HG03520 (cell line): ENCODE measurements around the gene LCN2.
"Not testable (repeated sequence)": the region's sequence is repeated elsewhere in the genome, so short reads cannot be mapped to it uniquely, and the experiment has no call there.

ENCODE experiments used
- ATAC-seq: cut with Tn5 transposase; IDR thresholded peaks from one replicate; pipeline ENCODE4 v1.9.1; 2021; ENCODE audit warnings: mild to moderate bottlenecking, moderate library complexity; ENCODE audit not compliant: unreplicated experiment

Gene LCN2

DNA sequence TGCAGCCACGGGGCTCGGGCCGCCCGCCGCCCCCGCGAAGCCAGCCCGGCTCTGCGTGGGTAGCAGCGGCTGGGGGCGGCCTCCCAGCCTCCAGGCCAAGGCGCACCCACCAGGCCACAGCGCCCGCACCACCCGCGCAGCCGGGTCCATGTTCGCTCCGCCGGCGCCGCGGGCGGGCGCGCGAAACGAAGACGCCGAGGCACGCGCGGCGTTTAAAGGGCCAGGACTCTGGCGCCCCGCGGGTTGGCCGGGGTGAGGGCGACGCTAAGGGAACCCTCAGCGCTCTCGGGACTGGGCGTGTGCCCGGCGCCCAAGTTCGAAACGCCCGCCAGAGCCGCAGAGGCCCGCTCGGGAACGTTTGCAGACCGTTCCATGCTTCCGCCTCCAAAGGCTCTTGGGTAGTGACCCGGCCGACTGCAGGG lies 21.7 kb upstream of the LCN2 start, which contains the start of gene PTGES2:
Gene PTGES2 (minus strand): TSS at position 162 of the 422 bp plus-strand sequence. CDS start 12 bp downstream, at position 150.
- peak; percentile 41 for ATAC-seq

DNA sequence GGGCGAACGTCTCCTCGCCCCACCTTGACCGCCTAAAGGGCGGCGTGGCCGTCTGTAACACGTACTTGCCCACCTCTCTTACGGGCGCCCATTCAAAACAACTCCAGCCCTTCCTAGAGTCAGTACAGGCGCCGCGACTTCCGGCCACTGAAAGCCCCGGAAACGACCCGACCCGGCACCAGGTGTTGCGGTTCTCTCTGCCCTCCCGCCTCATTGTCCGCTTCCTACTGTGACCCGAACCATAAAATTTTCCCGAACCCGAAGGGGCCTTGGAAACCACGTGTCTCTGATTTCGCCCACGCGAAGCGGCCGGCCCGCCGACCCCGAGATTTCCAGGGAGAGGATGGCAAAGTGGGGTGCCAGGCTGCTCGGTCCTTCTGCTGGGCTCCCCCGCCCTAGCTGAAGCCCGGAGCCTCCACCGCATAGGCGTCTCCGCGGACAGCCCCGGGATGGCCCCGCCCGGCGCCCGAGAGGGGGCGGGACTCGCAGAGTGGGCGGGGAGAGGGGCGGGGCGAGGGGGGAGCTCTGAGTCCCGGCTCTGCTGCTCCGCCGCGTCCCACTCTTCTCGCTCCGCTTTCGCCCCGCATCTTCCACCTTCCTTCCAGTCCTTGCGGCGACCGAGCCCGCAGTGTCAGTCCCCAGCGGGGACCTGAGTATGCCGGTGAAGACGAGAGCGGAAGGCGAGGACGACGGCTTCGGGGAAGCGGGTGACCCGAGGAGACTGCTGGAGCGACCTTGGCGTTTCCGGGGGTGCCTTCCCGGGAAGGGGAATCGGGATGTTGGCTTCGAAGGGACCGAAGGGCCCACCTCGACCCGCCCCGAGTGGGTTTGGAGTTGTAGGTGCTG lies 21.0 kb upstream of the LCN2 start:
- peak; percentile 57 for ATAC-seq

DNA sequence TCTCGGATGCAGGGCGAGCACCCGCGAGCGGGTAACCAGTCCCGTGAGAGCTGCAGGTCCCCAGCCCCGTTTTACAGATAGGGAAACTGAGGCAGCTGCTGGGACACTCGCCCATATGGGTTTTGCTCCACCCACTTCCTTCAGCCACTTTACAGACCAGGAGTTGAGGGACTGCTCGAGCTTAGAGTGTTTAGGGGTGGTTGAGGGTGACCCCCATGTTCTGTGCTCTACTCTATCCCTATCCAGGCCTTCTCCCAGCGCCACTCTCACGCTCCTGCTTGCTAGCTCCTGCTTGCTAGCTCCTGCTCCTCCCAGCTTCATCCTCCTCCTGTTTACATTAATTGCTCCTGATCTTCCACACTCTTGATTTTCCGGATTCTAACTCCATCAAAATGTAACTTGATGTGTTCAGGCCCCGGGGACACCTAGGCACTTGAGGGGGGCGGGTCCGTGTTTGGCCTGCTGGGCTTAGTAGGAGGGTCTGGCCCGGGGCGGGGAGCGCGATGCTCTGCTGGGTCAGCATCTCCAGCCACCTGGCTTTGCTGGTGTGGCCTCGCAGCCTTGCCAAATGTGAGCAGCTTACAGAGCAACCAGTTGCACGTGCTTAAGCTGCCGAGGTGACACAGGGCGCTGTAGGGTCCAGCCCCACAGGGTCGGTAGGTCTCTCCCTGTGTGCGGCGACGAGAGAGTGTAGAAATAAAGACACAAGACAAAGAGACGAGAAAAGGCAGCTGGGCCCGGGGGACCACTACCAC lies 20.2 kb upstream of the LCN2 start:
- no peak for ATAC-seq

DNA sequence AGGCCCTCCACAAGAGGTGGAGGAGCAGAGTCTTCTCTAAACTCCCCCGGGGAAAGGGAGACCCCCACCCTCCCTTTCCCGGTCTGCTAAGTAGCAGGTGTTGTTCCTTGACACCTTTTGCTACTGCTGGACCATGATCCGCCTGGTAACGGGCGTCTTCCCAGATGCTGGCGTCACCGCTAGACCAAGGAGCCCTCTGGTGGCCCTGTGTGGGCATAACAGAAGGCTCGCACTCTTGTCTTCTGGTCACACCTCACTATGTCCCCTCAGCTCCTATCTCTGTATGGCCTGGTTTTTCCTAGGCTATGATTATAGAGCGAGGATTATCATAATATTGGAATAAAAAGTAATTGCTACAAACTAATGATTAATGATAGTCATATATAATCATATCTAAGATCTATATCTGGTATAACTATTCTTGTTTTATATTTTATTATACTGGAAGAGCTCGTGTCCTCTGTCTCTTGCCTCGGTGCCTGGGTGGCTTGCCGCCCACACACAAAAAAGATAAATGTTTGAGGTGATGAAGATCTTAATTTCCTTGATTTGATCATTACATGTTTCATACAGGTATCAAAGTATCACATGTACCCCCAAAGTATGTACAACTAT lies 19.2 kb upstream of the LCN2 start:
- ATAC-seq, result not testable (repeated sequence)

DNA sequence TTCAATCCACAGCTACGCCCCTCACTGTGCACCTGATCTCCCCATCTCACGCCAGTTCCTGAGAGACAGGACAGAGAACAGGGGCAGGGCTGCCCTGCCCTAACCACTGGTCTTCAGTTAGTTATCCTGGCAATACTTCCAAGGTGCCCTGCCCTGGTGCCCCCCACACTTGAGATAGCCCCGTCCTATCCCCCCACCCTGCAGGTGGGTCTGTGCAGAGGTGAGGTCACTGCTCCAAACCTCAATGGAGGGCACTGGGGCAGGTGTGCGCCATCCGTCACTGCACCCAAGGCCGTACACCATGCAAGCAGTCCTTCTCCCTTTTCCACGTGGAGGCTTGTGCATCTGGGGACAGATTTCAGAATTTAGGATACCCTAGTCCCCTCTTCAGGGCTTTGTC lies 18.6 kb upstream of the LCN2 start:
- not testable (repeated sequence) for ATAC-seq

DNA sequence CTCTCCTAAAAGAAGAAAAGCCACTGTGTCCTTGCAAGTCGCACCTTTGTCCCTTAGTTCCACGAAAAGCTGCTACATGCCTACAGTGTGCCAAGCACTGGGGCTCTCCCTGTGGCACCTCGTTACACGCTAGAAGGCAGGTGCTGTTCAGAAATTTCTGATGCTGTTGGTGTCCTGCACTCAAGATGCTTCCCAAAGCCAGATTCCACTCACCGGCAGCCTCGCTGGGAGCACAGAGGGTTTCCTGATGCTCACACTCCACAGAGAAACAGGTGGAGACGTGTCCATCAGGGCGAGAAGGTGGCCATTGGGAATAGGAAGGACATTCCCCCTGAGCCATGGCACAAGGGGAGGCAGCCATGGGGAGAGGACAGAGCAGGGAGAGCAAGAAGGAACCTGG lies 17.9 kb upstream of the LCN2 start:
- not testable (repeated sequence) for ATAC-seq

DNA sequence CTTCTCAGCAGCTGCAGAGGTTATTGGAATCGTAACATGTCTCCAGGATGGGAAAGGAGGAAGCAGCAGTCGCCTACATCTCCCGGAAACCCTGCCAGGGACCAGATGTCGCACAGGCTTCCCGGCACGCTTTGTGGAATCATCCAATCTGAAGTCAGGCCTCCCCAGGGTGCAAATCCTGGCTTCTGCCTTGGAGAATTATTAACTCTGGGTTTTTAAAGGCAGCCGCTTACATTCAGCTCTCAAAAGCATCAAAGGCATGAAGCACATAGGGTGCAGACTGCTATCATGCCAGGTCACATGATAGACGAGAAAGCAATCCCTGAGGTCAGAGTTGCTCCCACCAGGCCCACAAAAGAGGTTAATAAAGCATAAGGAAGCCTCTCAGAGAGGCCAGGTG lies 17.1 kb upstream of the LCN2 start:
- not testable (repeated sequence) for ATAC-seq

DNA sequence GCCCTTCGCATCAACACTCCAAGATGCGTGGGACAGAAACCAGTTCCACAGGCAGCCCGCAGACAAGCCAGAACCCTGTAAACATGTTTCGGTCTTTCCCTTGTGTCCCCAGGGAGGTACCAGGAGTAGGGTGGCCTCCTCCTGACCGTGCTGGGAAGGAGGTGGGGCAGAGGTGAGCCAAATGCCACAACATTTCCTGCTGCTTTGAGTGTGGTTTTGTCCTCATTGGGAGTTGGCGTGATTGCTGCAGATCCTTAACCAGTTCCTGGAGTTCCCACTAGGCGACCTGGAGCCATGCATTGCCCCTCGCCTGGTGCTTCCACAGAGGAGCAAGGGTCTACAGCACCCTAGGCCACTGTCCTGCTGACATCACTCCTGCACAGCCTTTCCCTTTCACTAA lies 13.7 kb upstream of the LCN2 start:
- not testable (repeated sequence) for ATAC-seq

DNA sequence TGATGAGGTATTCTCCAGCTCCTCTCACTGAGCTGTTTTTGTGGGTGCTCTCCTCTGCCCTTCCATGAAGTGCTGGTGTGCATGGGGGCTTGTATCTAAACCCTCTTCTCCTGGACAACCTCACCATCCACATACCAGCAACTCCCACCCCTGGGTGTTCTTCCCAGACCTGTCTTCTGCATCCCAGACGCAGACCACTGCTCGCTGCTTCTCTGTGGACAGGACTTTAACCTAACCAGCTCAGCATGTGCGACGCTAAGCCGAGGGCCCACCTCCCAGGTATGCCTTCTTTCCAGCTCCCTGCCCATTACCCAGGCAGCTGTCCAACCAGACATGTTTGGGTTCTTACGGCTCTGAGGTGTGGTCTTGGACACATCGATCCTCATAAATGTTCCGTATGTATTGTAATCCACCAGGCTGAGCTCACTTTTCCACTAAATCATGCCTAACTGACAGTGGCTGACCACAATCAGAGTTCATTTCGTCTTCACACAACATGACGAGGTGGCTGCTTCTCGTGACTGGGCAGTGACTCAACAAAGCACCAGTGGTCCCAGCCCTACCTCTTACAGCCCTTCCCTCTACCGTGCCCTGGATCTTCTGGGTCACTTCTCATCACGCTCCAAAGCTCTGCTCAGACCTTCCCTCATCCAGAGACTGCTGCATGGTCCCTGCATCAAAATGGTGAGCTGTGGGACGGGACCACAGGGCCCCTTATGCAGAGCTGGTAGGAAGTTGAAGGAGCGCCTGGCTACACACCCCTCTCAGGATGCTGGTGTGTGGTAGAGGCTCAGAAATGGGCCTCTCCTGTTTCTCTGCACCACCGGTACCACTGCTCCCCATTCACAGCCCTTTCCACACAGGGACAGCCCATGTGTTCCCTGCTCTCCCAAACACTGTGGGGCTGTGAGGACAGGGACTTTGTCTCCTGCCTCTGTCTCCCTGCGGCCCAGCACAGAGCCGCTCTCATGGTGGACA lies 12.1 kb upstream of the LCN2 start:
- ATAC-seq, result no peak

DNA sequence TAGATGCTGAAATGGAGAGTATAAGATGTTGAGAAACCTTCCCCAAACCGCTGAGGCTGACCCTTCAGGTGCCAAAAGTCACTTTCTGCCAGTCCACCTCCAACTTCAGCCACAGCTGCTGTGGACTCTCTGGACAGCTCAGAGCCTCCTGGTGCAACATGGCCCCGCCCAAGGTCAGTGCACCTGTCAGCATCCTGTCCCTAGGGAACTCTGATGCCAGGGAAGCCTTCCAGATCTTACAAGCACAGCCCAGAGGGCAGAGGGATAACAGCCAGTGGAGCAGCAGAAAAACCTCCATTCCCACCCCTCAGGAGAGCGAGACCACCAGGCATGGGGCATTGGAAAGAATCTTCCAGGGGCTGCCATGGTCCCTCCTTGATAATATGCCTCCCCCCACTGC lies 11.3 kb upstream of the LCN2 start:
- ATAC-seq, result no peak

DNA sequence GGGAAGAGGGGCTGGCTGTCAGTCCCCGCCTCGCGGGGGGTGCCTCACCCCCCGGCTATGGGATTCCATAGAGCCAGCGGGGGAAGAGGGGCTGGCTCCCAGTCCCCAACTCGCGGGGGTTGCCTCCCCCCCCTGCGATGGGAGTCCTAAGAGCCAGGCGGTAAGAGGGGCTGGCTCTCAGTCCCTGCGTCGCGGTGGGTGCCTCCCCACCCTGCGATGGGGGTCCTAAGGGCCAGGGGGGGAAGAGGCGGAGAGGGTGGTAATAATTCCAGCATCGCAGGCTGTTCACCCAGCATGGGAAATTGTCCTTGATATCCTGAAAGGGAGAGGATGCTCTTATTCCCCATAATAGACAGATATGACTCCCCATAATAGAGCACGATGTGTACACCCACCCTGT lies 9.6 kb upstream of the LCN2 start:
- ATAC-seq, result no peak

DNA sequence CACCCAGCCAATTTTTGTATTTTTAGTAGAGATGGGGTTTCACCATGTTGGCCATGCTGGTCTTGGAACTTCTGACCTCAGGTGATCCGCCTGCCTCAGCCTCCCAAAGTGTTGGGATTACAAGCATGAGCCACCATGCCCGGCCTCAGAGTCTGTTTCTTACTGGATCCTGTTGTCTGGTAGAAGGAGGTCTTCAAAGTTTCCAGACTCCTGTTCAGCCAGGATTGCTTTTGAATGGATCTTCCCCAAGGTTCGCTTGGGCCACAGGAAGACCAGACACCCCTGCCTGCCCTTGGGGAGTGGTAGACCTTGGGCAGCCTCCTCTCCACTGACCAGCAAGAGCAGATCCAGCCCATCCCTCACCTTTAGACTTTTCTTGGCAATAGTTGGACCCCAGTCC lies 7.6 kb upstream of the LCN2 start:
- no peak for ATAC-seq

DNA sequence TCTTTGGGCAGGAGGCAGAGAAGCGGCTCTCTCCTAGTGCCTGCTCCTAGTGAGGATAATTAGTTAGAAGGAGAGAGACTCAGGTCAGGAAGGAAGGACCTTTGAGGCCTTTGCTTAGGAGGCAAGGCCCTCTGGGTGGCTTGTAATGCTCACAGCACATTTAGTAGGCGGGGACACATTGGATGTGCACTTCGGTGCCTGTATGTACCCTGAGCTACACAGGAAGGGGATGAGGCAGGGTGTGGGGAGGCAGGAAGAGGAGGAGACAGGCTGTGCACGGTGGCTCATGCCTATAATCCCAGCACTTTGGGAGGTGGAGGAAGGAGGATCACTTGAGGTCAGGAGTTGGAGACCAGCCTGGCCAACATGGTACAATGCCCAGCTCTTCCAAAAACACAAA lies 7.2 kb upstream of the LCN2 start:
- no peak for ATAC-seq

DNA sequence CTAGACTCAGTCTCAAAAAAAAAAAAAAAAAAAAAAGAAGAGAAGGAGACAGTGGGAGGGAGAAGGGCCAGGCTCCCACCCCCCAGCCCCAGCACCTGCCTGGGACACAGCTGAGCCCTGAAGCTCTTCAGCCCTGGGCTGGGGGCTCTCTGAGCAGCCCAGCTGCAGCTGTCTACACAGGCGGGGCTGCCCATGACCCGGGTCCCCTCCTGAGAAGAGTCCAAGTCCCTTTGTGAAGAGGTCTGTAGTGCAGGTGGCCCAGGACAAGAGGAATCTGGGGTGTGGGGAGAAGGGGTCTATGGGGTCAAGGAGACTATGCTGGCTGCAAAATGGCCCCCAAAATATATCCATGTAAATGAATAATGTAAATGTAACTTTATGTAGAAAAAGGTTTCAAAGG lies 6.7 kb upstream of the LCN2 start:
- ATAC-seq, result no peak

DNA sequence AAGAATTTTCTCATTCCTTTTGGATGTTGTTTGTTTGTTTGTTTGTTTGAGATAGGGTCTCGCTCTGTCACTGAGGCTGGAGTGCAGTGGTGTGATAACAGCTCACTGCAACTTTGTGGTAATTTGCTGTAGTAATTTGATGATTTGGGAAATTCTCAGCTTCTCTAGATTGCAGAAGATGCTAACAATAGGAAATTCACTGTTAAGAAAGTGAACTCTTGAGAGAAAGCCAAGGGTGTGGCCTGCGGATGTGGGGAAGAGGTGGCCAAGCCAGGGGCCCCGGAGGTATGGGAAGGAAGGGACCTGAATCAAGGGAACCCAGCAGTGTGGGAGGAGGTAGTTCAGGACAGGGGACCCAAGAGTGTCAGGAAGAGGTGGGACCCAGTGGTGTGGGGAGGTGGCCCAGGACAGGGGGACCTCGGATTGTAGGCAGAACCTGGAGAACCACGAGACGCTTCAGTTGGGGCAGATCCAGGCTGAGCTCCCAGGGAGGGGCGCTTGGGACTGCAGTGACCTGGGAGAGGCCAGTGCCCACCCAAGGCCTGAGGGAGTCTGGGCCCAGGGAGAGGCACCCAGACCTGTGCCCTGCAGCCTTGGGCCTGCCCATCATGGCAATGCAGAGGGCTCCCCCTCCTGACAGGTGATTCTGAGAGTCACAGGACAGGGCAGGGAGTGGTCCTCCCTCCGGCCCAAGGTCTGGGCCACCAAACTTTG lies 5.6 kb upstream of the LCN2 start:
- ATAC-seq, result no peak

DNA sequence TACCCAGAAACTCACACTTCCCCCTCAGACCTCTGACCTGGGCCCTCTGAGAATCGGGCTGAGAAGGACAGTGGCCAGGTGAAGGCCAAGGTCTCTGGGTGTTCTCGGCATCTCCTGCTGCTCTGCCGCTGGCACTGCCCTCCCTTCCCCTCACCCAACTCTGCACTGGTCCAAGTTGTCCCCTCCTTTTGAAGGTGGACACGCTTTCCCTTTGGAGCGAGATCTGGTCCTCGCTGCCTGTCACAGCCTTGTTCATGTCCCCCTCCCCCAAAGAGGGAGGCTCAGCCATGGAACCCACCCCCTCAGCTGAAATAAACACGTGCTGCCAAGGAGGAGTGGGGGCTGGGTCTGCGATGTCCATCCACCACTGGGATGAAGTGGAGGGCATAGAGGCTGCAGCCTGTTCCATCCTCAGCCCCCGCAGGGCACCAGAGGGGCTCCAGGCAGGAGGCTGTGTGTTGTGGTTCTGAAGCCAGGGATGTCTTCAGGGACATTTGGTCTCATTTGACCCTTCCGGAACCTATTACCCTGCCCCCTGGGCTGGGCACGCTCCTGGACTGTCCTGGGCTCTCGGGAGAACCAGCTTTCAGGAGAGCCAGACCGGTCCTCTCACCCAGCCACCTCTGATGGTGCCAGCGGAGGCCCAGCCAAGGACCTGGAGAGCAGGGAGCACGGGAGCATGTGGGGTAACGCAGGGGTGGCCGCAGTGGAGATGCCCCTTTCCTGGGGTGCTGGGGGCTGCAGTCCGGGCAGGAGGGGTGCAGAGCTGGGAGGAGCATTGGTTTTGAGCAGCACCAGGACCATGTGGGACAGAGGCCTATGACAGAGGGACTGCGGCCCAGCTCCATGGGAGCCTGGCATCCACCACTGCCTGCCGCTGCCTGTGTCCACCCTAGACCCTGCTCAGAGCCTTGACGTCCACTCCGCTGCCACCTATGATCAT lies 4.7 kb upstream of the LCN2 start:
- ATAC-seq, result no peak

DNA sequence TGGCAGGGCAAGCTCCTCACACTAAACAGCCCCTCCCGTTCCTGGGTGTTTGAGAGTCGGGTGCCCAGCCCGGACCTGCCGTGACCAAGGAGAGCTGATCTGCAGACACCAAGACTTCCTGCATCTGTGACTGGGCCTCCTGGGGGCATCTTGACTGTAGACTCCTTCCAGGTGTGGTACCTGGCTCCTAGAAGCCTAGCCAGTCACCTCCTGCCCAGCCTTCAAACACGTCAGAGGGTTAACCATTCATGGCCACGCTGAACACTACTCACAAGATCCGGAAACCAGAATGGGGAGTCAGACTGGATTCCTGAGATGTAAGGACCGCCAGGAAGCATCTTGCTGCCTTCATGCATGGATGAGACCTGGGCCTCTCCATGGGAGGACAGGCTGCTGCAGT lies 3.7 kb upstream of the LCN2 start:
- ATAC-seq, result no peak

DNA sequence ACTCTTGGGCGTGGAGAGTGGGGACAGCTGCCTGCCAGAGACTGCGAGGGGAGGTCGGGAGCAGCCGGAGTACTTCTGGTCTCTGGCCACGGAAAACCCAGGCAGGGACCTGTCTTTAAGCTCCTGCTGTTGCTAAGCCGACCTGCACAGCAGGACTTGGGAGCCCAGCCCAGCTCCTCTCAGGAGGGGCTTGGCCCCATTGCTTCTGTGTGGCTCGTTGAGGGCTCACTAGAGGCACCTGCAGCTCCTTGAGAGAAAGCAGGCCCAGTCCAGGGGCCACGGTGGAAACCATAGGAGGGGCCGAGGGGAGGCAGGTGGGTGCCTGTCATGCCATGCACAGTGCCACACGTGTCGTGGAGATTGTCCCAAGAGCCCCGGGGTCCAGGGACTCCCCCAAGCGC lies 3.3 kb upstream of the LCN2 start:
- no peak for ATAC-seq

DNA sequence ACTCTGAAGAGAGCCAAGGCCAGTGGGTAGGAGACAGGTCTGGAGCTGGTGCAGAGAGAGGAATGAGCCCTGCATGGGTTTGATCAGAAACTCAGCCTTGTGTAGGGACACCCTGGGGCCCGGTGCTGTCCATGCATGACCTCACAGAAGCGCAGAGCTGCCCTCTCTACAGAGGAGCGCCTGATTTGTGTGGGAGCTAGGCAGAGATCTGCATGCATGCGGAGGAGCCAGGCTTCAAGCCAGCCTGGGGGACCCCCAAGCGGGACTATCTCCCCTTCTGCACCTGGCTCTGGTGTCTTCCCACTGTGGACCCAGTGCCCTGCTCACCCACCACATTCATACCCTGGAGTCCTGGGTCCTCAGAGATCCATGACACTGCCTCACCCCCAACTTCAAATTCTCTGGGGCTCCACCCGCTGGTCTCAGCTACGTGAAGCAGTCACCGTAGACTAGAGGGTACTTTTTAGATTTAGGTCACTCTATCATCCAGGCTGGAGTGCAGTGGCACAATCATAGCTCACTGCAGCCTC lies 2.6 kb upstream of the LCN2 start:
- no peak for ATAC-seq
